Hypothalamus (tissue), 51 donors: ENCODE results near the gene CFAP251.
"Not testable (repeated sequence)": the region's sequence is repeated elsewhere in the genome, so short reads cannot be mapped to it uniquely, and the experiment has no call there.

Source experiments
- DNase-seq, 51 donors: peaks; one replicate each; lab custom pipeline; 2025; lab: John Stamatoyannopoulos, UW

The CFAP251 gene

DNA sequence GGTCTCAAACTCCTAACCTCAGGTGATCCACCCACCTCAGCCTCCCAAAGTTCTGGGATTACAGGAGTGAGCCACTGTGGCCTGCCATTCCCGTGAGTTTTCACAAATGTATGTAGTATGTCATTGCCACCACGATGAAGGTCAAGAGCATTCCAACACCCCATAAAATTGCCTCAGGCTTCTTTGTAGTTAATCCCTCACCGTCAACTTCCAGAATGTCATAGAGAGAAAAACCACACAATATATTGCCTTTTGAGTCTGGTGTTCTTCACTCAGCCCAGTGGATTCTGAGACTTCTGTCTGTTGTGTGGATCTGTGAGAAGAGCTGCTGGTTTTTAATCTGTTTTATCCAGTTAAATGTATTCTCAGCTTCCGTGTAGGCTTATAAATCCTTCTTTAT, 12.6 kb upstream of the CFAP251 start:
- DNase-seq, result no peak

DNA sequence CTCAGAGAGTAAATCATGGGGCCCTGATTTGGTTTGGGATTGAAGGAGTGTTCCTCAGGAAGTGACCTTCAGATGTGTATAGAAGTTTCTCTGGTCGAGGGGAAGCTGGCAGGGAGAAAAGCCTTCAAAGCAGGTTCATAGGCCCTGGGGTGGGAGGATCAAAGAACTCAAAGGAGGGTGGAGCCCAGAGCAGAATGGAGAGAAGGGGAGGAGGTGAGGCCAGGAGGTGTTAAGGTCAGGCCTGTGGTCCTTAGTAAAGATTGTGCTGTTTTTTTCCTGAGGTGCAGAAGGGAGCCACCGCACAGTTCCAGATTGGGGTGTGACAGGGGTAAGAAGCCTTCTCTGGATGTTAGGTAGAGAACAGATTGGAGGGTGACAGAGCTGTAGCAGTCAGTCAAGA, 9.7 kb upstream of the CFAP251 start:
- no peak for DNase-seq

DNA sequence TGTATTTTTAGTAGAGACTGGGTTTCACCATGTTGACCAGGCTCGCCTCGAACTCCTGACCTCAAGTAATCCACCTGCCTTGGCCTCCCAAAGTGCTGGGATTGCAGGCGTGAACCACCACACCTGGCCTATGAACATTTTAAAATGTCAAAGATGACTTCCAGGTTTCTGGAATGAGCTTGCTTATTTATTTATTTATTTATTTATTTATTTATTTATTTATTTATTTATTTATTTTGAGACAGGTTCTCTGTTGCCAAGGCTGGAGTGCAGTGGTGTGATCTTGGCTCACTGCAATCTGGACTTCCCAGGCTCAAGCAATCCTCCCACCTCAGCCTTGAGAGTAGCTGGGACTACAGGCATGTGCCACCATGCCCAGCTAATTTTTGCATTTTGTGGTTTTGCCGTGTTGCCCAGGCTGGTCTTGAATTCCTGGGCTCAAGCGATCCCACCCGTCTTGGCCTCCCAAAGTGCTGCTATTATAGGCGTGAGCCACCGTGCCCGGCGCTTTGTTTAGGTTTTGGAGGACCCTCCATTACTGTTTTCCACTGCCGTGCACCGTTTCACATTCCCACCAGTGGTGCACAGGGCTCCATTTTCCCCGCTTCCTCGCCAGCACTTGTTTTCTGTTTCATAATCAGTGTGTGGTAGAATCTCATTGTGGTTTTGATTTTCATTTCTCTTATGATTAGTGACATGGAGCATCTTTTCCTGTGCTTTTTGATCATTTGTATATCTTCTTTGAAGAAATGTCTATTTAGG, 6.4 kb upstream of the CFAP251 start:
- DNase-seq, result no peak

DNA sequence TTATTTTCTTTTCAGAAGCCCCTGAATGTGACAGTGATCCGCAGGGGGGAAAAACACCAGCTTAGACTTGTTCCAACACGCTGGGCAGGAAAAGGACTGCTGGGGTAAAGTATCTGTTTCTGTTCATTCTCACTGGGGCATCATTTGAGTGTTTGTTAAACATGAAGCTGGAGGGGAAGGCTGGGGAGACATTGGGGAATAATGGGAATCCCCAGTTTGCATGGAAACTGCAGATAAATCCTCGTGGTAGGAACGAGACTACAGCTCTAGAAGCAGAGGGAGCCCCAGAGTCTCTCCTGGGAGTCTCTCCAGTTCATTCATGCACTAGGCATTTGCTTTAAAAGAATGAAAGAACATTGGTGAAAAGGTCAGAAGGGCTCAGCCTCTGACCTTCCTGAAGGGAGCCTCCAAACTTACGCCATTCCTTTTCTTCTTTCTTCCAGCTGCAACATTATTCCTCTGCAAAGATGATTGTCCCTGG, 2.5 kb upstream of the CFAP251 start:
- no peak for DNase-seq

DNA sequence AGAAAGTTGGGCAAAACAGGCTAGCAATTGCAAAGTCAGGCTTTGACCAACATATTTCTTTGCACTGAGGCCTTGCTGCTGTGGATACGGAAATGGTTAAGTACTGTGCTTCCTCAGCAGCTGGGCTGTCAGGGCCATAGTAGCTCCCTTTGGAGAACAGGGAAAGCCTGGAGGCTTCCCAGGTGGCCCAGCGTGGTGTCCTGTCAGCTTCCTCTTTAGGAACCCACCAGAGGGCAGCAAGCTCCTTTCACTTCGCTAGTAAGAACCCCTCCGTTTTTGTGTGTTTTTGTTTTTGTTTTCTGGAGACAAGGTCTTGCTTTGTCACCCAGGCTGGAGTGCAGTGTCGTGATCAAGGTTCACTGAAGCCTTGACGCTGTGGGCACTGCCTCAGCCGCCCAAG, 1.7 kb upstream of the CFAP251 start:
- DNase-seq, result peak in 2 of 51 donors; percentile 9 to 22

DNA sequence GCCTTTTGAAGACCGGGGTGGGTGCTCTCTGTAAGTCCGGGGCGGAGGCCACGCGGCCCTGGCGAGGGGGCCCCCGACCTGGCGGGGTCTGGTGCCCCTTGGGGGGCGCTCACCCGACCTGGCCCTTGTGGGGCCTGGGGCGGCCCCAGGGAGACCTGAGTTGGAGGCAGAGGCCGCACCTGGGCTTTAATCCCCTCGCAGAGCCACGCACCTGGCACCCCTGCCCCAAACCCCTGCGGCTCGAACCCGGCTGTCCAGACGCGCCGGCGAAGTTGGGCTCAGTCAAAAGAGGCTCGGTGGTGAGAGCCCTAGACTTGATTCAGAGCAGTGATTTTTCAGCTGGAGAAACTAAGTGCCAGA, 267 bp downstream of the CFAP251 start:
- DNase-seq, result peak in 4 of 51 donors; percentile 8 to 57 (median 28)

DNA sequence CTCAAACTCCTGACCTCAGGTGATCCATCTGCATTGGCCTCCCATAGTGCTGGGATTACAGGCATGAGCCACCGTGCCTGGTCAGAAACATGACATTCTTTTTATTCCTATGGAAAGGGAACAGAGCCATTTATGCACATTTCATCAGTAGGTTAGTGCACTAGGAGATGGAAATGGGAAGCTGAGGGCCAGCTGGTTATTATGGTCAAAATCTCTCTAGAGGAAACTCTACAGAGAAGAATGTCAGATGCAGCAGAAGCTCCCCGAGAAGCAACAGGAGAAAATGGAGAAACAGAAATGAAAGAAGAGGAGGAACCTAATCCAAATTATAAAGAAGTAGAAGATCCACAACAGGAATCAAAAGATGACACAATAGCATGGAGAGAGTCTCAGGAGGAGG, 2.7 kb downstream of the CFAP251 start:
- DNase-seq, result no peak

DNA sequence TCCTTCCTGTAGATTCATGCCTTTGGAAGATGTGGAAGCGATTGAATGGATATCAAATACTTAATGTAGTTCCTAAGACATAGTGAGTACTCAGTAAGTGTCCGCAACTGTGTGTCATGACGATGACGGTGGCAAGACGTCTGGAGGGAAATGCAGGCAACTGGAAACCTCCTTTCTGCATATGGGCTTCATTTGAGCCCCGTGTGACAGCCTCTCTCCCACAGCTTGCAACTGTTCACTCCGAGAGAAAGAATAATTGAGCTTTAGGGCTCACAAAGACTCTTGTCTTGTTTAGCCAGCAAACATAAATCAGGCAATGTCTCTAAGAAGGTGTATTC, 6.9 kb downstream of the CFAP251 start:
- DNase-seq, result peak in 1 of 51 donors; percentile 5

DNA sequence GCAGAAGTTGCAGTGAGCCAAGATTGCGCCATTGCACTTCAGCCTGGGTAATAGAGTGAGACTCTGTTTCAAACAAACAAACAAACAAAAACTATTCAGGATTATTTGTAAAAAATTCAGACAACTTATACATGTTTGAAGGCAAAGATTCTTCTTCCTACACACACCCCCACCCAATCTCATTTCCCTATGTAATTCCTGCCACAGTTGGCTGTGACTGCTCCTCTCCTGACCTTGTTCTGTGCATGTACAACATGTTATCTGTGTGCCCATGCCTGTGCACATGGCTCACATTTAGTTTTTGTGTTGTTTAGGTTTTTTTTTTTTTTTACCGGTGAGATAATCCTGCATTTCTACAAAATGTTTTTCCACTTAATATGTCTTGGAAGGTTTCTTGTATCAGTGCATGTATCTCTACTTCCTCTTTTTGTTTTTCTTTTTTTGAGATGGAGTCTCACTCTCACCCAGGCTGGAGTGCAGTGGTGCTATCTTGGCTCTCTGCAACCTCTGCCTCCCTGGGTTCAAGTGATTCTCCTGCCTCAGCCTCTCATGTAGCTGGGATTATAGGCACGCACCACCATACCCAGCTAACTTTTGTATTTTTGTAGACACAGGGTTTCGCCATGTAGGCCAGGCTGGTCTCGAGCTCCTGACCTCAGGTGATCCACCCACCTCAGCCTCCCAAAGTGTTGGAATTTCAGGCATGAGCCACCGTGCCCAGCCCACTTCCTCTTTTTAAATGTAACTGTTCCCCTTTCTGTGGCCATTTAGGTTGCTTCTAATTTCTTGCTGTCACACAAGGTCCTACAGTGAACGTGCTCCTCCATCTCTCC, 8.7 kb downstream of the CFAP251 start:
- no peak for DNase-seq

DNA sequence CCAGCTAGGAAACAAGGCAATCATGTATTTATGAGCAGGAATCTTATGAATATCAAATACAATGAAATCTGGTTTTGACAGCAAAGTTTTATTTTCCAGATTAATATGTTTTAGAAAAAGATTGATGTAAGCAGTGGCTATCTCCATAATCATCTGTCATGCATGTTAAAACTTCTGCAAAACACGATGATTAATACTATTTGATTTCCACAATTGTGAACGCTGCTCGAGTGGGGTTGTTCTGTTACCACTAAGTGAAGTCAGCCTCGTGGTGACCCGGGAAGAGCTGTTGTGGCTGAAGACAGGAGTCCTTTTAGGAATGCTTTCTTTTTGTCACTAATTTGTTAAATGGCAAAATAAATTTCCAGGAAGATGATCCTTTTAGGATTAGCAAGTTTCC, 9.4 kb downstream of the CFAP251 start:
- DNase-seq, result no peak

DNA sequence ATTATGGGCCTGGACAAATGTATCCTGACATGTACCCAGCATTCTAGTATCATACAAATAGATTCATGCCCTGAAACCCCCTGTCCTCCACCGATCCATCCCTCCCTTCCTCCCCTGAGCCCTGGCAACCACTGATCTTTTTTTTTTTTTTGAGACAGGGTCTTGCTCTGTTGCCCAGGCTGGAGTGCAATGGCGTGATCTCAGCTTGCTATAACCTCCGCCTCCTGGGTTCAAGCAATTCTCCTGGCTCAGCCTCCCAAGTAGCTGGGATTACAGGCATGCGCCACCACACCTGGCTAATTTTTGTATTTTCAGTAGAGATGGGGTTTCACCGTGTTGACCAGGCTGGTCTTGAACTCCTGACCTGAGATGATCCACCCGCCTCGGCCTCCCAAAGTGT, 11.2 kb downstream of the CFAP251 start:
- not testable (repeated sequence) for DNase-seq

DNA sequence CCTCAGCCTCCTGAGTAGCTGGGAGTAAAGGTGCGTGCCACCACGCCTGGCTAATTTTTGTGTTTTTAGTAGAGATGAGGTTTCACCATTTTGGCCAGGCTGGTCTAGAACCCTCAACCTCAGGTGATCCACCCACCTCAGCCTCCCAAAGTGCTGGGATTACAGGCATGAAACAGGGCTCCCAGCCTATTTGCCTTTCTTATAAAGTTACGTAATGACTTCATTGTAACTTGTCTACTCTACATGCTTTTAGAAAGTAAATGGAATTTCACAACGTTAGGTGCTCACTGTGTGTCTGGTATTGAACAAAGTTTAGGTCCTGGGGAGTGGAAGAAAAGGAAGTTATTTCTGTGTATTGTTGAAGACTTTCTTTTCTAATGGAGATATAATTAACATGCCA, 12.5 kb downstream of the CFAP251 start:
- no peak for DNase-seq

DNA sequence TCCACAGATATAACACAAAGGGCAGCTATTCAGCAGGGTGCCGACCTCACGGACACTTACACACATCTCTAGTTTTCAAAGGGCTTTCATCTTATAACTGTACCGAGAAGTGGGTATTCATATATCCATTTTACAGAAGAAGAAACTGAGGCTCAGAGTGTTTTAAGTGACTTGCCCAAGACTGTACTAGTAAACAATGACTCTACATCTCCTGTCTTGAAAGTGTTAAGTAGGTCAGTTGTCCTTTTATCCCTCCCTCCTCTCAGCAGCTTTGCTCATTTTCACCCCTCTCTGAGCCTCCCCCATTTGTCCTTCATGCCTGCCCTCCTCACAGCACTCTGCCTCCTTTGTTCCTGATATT, 13.8 kb downstream of the CFAP251 start:
- DNase-seq, result no peak

DNA sequence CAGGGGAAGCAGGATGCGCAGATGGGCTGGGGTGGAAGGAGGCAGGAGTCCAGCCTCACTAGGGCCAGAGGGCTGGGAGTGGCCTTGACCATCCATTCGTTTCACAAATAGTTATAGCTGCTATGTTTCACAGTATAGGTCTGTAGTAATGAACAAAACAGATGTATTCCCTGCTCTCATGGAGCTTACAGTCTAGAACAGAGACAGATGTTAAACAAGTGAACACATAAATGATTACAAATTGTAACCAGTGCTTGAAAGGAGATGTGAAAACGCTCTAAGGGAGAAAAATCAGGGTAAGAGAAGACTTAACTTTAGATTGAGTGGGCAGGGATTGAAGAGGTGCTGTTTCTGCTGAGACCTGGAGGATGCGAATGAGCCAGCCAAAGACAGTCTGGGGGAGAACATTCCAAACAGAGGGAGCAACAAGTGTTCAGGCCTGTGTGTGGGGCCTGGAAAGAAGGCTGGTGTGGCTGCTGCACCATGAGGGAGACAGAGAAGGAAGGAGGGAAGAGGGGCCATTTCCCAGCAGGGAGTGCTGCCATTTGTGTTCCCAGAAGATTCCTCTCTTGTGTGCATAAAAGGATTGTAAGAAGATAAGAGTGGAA, 14.6 kb downstream of the CFAP251 start:
- no peak for DNase-seq

DNA sequence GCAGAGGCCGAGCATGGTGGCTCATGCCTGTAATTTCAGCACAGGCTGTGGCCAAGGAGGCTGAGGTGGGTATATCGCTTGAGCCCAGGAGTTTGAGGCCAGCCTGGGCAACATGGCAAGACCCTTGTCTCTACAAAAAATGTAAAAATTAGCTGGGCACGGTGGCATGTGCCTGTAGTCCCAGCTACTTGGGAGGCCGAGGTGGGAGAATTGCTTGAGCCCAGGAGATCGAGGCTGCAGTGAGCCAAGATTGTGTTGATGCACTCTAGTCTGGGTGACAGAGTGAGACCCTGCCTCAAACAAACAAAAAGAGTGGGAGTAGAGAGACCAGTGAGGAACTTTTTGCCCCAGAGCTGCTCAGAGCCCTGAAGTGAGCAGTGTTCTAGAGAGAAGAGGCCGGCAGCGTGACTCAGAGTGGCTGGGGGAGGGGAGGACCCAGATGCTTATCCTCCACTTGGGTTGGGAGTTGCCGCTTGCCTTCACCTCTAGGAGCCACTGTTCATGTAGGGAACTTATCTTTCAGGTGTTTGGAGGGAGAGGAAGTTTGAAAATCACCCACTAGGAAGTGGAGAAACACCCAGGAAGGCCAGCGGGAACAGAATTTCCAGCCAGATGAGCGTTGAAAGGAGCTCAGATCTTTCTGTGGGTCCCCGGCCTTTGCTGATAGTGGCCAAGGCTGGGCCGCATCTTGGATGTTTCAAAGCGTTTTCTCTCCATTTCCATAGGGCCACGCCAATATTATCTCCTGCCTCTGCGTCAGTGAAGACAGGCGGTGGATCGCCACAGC, 15.3 kb downstream of the CFAP251 start:
- no peak for DNase-seq

DNA sequence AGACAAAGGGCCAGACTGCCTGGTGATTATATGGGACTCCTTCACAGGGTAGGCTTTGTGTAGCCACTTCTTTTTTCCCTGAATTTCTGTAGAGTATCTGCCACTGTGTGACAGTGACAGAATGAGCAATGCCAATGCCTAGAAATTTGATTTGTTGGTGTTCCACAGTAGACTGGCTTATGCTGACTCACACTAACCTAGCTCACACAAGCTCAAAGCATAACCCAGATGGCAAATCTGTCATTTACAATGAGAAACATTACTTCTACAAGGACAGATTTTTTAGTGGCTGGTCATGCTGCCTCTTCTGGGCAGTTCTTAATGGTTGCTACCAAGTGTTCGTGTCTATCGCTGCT, 15.9 kb downstream of the CFAP251 start:
- DNase-seq, result no peak

DNA sequence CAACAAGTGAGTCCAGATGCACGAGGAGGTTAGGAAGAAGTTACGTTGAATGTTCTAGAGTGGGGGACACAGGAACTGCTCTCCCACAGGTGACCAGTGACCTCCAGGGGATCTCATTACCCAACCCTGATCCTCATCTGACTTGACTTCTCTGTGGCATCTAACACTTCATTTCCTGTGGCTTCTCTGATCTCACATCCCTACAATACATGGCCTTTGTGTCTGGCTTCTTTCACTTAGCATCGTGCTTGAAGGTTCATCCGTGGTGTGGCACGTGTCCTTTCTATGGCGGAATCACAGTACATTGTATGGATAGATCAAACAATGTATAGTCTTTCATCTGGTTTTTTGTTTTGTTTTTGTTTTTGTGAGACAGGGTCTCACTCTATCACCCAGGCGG, 19.3 kb downstream of the CFAP251 start:
- DNase-seq, result no peak

DNA sequence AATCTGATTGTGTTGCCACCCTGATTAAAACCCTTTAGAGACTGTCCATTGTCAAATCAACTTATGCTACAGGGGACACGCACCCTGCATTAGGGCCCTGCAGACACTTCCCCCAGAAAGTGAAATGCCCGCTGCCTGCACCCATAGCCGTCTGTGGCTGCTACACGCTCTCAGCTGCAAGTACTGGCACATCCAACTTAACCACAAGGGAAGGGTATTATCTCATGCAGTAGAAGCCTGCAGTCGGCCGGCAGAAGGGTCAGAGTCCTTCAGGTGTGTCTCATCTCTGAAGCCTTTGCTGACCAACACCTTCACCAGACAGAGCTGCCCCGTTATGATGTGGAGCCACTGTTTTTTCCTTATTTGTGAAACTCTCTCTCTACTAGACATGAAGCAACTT, 20.8 kb downstream of the CFAP251 start:
- DNase-seq, result peak in 2 of 51 donors; percentile 14 to 16

DNA sequence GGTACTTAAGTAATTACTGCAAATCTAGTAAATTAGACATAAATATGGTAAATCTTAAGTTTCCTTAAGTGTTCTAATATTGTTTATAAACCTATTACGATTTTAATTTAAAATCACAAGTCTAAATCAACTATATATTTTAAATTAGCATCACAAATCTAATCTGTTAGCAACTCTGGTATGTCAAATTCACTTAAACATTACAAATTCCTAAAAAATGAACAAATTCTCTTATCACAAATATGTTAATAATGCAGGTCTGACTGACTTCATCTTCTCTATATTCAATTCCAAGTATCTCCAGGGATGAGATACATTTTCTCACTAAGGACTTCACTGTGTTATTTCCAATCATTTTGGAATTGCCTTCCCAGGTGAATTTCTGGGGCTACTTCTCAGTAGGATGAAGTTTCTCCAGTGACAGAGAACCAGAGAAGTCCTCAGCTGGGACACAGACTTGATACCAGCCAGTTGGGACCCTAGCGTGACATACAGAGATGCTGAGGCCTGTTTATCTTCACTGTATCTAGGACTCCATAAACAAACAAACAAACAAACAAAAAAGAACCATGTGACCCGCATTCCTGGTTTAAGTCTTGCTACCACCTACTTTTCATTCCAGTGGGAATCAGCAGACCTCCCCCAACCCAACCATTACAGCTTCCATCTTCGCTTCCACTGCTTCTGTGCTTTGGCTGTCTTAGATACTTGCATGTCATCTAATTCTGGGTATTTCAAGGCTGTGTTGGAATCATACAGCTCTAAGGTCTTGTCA, 21.8 kb downstream of the CFAP251 start:
- no peak for DNase-seq

DNA sequence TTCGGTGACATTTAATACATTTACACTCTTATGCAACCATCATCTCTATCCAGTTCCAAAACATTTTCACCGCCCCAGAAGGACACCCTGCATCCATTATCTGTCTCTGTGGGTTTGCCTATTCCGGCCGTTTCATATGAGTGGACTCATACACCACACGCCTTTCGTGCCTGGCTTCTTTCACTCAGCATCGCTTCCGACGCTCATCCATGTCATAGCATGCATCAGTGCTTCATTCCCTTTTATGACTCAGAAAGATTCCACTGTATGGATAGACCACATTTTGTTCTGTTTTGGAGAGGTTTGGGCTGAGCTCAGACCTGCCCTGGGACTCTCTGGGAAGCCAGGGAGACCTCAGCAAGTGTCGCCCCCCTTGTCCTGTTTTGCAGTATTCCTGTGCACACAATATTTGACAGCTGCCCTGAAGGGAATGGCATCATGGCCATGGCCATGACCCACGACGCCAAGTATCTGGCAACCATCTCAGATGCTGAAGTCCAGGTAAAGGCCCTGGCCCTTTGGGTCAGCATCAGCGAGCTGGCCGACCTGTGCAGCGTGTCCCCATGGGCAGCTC, 23.8 kb downstream of the CFAP251 start:
- no peak for DNase-seq
